Measurements from ENCODE around the gene ARHGAP21.

DNA sequence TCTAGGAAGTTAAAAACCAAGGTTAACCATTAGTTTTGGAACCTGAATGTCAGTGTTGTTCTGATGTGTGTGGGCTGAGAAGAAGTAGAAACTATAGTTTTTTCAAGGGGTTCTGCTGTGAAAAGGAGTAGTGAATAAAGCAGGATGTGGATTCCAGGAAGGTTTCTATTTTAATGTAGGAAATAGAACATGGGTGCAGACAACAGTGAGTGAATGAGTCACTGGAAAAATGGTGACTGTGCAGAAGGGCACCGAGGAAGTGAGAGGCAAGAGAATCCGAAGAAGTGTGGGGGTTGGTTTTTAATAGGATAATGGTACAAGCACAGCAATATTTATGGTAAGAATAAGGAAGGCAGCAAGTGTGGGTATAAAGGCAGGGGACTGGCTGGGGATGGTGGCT, 120.4 kb downstream of the ARHGAP21 start:
- TF ChIP-seq CTCF (IDR thresholded peaks at IDR 0.05), result no peak
- no peak for TF ChIP-seq POLR2A (IDR thresholded peaks at IDR 0.05)

Measured in thyroid gland (tissue), 4 donors.